GM23248 (cell line): ENCODE results near the gene TMEM132C.

ENCODE experiments used
- EZH2 ChIP-seq: fragments of 200-600 bp; sonication (generic); IDR thresholded peaks from 2 replicates; pipeline ENCODE4 v1.6.1; 2018; ENCODE audit warnings: antibody characterized with exemption, mild to moderate bottlenecking; ENCODE audit not compliant: insufficient read depth, poor library complexity, severe bottlenecking
- EZH2phosphoT487 ChIP-seq: fragments of 200-600 bp; sonication (generic); IDR thresholded peaks from 2 replicates; pipeline ENCODE4 v1.6.1; 2018; ENCODE audit warnings: antibody characterized with exemption, moderate library complexity, mild to moderate bottlenecking, low read depth; ENCODE audit not compliant: insufficient read depth

DNA sequence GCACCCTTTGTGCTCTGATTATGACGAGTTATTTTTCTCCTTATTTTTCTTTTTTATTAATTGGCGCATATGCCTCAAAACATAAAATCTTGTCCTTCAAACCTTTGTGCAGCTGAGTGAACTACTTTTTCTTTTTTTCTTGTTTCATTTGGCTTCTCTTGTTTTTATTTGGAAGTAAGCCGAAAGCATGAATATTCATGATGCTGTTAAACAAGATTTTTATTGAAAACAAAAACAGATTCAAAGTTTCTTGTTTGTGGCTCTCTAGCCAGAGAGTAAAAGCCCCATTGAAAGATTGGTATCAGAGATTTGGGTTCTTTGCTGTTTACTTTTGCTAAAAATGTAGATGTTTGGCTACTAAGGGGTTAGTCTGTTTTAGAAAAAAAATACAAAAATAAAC is 183.8 kb downstream of the TMEM132C start:
- no peak for TF ChIP-seq EZH2phosphoT487
- no peak for TF ChIP-seq EZH2
